ENCODE measurements around the gene GJD3.

The GJD3 gene

DNA sequence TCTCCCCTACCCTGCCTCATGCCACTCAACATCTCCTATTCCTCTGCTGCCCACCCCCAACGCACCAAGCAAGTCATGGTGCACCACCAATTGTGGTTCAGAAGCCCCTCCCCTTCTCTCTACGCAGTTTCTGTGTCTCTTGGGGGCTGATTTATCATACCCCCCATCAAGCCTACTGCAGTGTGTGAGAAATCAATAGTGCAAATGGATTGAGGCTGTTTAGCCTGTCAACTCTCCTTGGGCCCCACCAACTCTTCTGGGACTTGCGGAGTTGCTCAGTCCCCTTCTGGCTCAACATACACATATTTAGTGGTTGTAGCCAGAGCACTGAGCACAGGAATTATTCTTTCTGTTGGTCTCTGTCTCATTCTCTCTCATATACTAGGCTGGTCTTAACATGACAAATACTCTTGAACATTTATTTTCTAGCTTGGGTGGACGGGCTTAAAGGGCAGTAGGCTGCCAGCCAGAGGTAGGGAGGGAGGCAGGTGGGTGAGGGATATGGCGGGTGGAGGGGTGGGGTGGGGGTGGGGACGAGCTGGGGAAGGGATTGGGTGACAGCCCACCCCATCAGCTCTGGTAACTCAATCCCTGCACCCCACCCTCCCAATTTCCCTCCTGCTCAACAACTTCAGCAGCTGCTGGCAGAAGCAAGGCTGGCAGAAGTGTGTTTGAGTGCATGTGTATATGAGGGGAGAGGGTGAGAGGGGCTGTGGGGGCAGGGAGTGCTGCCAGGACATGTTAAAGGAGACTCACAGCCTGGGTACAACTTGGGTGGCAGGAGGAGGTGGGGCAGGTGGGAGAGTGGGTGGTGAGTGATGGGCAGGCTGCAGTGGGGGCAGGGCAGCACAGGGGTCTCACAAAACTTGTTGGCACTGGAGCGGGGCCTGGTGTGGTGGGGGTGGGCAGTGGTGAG, 50.6 kb downstream of the GJD3 start:
- TF ChIP-seq, protein P1, sequence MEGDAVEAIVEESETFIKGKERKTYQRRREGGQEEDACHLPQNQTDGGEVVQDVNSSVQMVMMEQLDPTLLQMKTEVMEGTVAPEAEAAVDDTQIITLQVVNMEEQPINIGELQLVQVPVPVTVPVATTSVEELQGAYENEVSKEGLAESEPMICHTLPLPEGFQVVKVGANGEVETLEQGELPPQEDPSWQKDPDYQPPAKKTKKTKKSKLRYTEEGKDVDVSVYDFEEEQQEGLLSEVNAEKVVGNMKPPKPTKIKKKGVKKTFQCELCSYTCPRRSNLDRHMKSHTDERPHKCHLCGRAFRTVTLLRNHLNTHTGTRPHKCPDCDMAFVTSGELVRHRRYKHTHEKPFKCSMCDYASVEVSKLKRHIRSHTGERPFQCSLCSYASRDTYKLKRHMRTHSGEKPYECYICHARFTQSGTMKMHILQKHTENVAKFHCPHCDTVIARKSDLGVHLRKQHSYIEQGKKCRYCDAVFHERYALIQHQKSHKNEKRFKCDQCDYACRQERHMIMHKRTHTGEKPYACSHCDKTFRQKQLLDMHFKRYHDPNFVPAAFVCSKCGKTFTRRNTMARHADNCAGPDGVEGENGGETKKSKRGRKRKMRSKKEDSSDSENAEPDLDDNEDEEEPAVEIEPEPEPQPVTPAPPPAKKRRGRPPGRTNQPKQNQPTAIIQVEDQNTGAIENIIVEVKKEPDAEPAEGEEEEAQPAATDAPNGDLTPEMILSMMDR (conservative IDR thresholded peaks at IDR 0.05; ENCODE audit: low read length): no peak
- no peak overlapping the region for H3K4me3 ChIP-seq (ENCODE audit: low read length)
- DNase-seq (ENCODE audit: low read depth): no peak

Data from AG10803 (cell line).